MM.1S (cell line): ENCODE results near the gene STX7.

Experiments
- DNase-seq: peaks from one replicate; pipeline ENCODE4 v3.0.0-alpha.2; 2015
- H2AFZ ChIP-seq: fragments of 300-600 bp; sonication (generic); 2 replicates; pipeline ENCODE4 v1.6.0; 2016; ENCODE audit warnings: antibody characterized with exemption, low read length
- H3F3A ChIP-seq: fragments of 300-600 bp; sonication (generic); 2 replicates; pipeline ENCODE4 v1.6.1; 2016; ENCODE audit warnings: mild to moderate bottlenecking, antibody characterized with exemption, low read length, moderate library complexity, mixed read lengths; ENCODE audit not compliant: insufficient read depth
- H3K27ac ChIP-seq: fragments of 300-600 bp; sonication (generic); 2 replicates; pipeline ENCODE4 v1.5.1; 2016; ENCODE audit warnings: mild to moderate bottlenecking, low read length
- H3K27me3 ChIP-seq: fragments of 300-600 bp; sonication (generic); replicated peaks from 2 replicates; pipeline ENCODE4 v1.6.0; 2016; ENCODE audit warnings: low read length; ENCODE audit not compliant: insufficient read depth
- H3K36me3 ChIP-seq: fragments of 300-600 bp; sonication (generic); replicated peaks from 2 replicates; pipeline ENCODE4 v1.6.1; 2016; ENCODE audit warnings: mild to moderate bottlenecking, low read length, mixed read lengths; ENCODE audit not compliant: insufficient read depth
- H3K4me1 ChIP-seq: fragments of 300-600 bp; sonication (generic); 2 replicates; pipeline ENCODE4 v1.6.1; 2016; ENCODE audit warnings: low read length, mixed read lengths
- H3K4me2 ChIP-seq: fragments of 300-600 bp; sonication (generic); 2 replicates; pipeline ENCODE4 v1.6.0; 2016; ENCODE audit warnings: low read depth, low read length
- H3K4me3 ChIP-seq: fragments of 300-600 bp; sonication (generic); 2 replicates; pipeline ENCODE4 v1.5.1; 2016; ENCODE audit warnings: low read length, mixed read lengths
- H3K79me2 ChIP-seq: fragments of 300-600 bp; sonication (generic); 2 replicates; pipeline ENCODE4 v1.6.1; 2016; ENCODE audit warnings: mixed run types, low read length, mixed read lengths
- H3K9ac ChIP-seq: fragments of 300-600 bp; sonication (generic); 2 replicates; pipeline ENCODE4 v1.6.1; 2016; ENCODE audit warnings: low read length, mixed read lengths
- H3K9me2 ChIP-seq: fragments of 300-600 bp; sonication (generic); replicated peaks from 2 replicates; pipeline ENCODE4 v1.6.1; 2016; ENCODE audit warnings: mild to moderate bottlenecking, low read length, mixed read lengths; ENCODE audit not compliant: insufficient read depth
- H3K9me3 ChIP-seq: fragments of 300-600 bp; sonication (generic); replicated peaks from 2 replicates; pipeline ENCODE4 v1.6.1; 2016; ENCODE audit warnings: mild to moderate bottlenecking, low read length, mixed read lengths; ENCODE audit not compliant: insufficient read depth
- H4K20me1 ChIP-seq: fragments of 300-600 bp; sonication (generic); 2 replicates; pipeline ENCODE4 v1.6.1; 2016; ENCODE audit warnings: mild to moderate bottlenecking, low read length, moderate library complexity, mixed read lengths; ENCODE audit not compliant: insufficient read depth
- CTCF ChIP-seq: fragments of 300-600 bp; sonication (generic); IDR thresholded peaks from 2 replicates; pipeline ENCODE4 v1.5.1; 2016; ENCODE audit warnings: antibody characterized with exemption, low read length, mixed read lengths
- EZH2 ChIP-seq: fragments of 300-600 bp; sonication (generic); optimal IDR thresholded peaks from 2 replicates; pipeline ENCODE3; 2017; ENCODE audit warnings: low read depth, mild to moderate bottlenecking, antibody characterized with exemption, low read length, mixed read lengths
- EZH2phosphoT487 ChIP-seq: fragments of 300-600 bp; sonication (generic); IDR thresholded peaks from 2 replicates; pipeline ENCODE4 v1.6.1; 2018; ENCODE audit warnings: antibody characterized with exemption, low read length

STX7 gene

GRCh38 chr6:132512342-132512637 is 626 bp downstream of the STX7 start:
- Histone ChIP-seq H3K9me3 (no peaks in the 10 kb centered on the region), H3F3A (peaks cover 27% of the 10 kb centered on the region), H4K20me1 (0 out of 2 replicates have a peak, but pooled peaks cover 3% of the 10 kb centered on the region), H3K9me2 (no peaks in the 10 kb centered on the region), H3K9ac (peak overlapping the region; percentile 65), H3K4me2 (peak overlapping the region; percentile 87), H3K36me3 (no peaks in the 10 kb centered on the region), H3K79me2 (peaks cover 52% of the 10 kb centered on the region), H3K27ac (peak overlapping the region; percentile 74; the same call in 1 of the 2 replicates), H3K4me1 (peaks cover 36% of the 10 kb centered on the region), H2AFZ (peak overlapping the region; percentile 92; the same call in 1 of the 2 replicates), H3K4me3 (peak overlapping the region; percentile 90), H3K27me3 (no peaks in the 10 kb centered on the region)
- no peak for DNase-seq
- no peak for TF ChIP-seq EZH2phosphoT487
- no peak for TF ChIP-seq EZH2
- no peak for TF ChIP-seq CTCF

- Histone ChIP-seq H3K27ac (peak overlapping the region; percentile 74; the same call in 1 of the 2 replicates), H3K36me3 (no peaks in the 10 kb centered on the region), H4K20me1 (0 out of 2 replicates have a peak, but pooled peaks cover 5% of the 10 kb centered on the region), H2AFZ (no peak overlapping the region), H3K27me3 (no peaks in the 10 kb centered on the region), H3F3A (peaks cover 27% of the 10 kb centered on the region), H3K4me3 (peak overlapping the region; percentile 90), H3K9me2 (no peaks in the 10 kb centered on the region), H3K9me3 (no peaks in the 10 kb centered on the region), H3K4me1 (peaks cover 36% of the 10 kb centered on the region), H3K4me2 (peak overlapping the region; percentile 87), H3K79me2 (peaks cover 57% of the 10 kb centered on the region), H3K9ac (peak overlapping the region; percentile 65; the same call in 1 of the 2 replicates)
- no peak for TF ChIP-seq EZH2
- TF ChIP-seq CTCF = no peak
- no peak for TF ChIP-seq EZH2phosphoT487
- DNase-seq = no peak
Observed at GRCh38 chr6:132511831-132512220, 1.1 kb downstream of the STX7 start.

GRCh38 chr6:132511210-132511830 is 1.6 kb downstream of the STX7 start:
- no peak overlapping the region for H2AFZ ChIP-seq
- peaks cover 36% of the 10 kb centered on the region for H3K4me1 ChIP-seq
- H4K20me1 ChIP-seq = 0 out of 2 replicates have a peak, but pooled peaks cover 7% of the 10 kb centered on the region
- TF ChIP-seq CTCF (no peak), EZH2 (no peak), EZH2phosphoT487 (no peak)
- H3K4me3 ChIP-seq = peak overlapping the region; percentile 90
- H3K9me3 ChIP-seq = no peaks in the 10 kb centered on the region
- peak overlapping the region; percentile 87 for H3K4me2 ChIP-seq
- H3K9me2 ChIP-seq = no peaks in the 10 kb centered on the region
- peak overlapping the region; percentile 74; the same call in 1 of the 2 replicates for H3K27ac ChIP-seq
- peaks cover 62% of the 10 kb centered on the region for H3K79me2 ChIP-seq
- H3F3A ChIP-seq = peaks cover 27% of the 10 kb centered on the region
- H3K36me3 ChIP-seq = no peaks in the 10 kb centered on the region
- no peak for DNase-seq
- peak overlapping the region; percentile 65; the same call in 1 of the 2 replicates for H3K9ac ChIP-seq
- no peaks in the 10 kb centered on the region for H3K27me3 ChIP-seq
